GM10266 (cell line): ENCODE measurements around the gene IGFALS.

ENCODE experiments used
- DNase-seq: peaks from one replicate; pipeline ENCODE4 v3.0.0; 2012; ENCODE audit errors: extremely low spot score
- CTCF ChIP-seq: IDR thresholded peaks from 2 replicates; pipeline ENCODE4 v1.5.1; 2012; ENCODE audit warnings: mild to moderate bottlenecking, low read depth; ENCODE audit not compliant: control insufficient read depth, insufficient read depth; ENCODE audit errors: missing control alignments

The IGFALS gene

GRCh38 chr16:1745900-1746692 lies 47.4 kb downstream of the IGFALS start:
- DNase-seq = no peak
- no peak for TF ChIP-seq CTCF

GRCh38 chr16:1745181-1745899 lies 48.2 kb downstream of the IGFALS start:
- no peak for DNase-seq
- no peak for TF ChIP-seq CTCF

GRCh38 chr16:1744338-1744840 lies 49.1 kb downstream of the IGFALS start:
- DNase-seq = no peak
- no peak for TF ChIP-seq CTCF

GRCh38 chr16:1743376-1744337 lies 49.8 kb downstream of the IGFALS start:
- no peak for DNase-seq
- TF ChIP-seq CTCF = no peak

- no peak for DNase-seq
- no peak for TF ChIP-seq CTCF
These were observed 51.8 kb downstream of the IGFALS start for GRCh38 chr16:1741553-1742165.

GRCh38 chr16:1740781-1741490 lies 52.6 kb downstream of the IGFALS start:
- TF ChIP-seq CTCF = no peak
- DNase-seq = no peak
